ENCODE results near the gene CGREF1.

GRCh38 chr2:27095745-27096651 lies 22.9 kb downstream of the CGREF1 start:
- TF ChIP-seq CTCF (IDR thresholded peaks at IDR 0.05) = no peak
- TF ChIP-seq EP300 (IDR thresholded peaks at IDR 0.05) = no peak

Measured in sigmoid colon (tissue), 4 donors.